NCI-H1048 (cell line): ENCODE measurements around the gene RASGRF1.

Source experiments
- DNase-seq: peaks from one replicate; lab custom pipeline; 2025; lab: John Stamatoyannopoulos, UW

Gene RASGRF1

DNA sequence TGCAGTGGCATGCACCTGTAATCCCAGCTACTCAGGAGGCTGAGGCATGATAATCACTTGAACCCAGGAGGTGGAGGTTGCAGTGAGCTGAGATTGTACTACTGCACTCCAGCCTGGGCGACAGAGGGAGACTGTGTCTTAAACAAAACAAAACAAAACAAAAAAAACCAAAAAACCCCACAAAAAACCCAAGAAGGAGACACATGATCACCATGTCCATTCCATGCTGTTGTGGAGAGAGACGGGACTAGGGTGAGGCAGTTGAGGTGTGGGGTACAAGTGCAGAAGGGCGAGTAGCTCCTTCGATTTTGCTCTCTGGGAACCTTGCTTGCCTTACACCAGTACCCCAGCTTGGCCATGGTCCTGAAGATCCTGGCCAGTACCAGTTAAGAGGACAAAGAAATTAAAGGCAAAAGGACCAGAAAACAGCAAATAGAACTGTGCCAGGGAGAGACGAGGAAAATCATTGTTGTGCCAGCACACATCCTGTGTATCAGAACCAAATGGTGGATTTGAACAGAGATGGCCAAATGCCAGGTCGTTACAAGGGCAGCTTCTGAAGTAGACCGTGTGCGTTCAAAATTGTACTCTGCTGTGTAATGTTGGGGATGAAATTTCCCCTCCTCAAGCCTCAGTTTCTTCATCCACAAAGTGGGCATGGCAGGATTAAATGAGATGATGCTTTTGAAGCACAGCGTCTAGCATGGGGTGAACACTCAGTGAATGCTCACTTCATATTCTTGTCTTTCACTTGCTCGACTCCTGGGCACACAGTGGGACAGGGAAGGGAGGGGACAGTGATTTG is 102.8 kb downstream of the RASGRF1 start:
- DNase-seq, result no peak

- DNase-seq, result no peak
These were observed 104.6 kb downstream of the RASGRF1 start for GRCh38 chr15:78985859-78986475.

DNA sequence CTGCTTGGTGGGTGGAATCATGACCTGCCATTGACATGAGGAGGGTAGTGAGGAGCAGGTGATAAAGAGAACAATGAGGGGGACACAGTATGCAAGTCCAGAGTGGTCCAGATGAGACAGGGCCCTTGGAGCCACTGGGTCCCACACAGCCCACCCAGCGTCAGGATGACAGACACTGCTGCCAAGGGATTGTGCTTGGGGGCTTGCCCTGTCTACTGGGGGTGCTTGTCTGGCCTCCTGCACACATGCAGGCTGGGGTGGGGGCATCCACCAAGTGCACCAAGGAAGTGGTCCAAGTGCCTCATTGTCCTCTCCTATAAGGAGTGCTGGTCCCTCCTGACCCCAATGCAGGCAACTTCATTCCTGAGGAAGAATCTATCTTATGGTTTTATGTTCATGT is 106.5 kb downstream of the RASGRF1 start:
- DNase-seq, result no peak

GRCh38 chr15:78983146-78983918 is 107.2 kb downstream of the RASGRF1 start:
- no peak for DNase-seq

DNA sequence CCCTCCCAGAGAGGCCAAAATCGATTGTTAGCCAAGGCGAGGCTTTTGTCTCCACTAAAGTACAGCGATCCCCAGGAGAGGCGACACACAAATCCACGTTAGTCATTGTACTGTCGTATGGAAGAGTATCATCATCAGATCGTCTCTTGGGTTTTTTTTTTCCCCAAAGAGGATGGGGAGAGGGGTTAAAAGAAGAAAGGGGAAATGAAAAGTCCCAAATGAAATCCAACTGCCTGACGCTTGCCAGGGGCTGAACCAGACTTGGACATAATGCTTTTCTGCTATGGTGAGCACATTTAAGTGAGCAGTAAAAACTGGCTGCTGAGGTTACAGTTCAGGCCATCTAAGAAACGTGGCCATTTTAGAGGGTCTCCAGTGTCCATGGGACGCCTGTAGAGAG is 107.8 kb downstream of the RASGRF1 start:
- DNase-seq, result no peak

DNA sequence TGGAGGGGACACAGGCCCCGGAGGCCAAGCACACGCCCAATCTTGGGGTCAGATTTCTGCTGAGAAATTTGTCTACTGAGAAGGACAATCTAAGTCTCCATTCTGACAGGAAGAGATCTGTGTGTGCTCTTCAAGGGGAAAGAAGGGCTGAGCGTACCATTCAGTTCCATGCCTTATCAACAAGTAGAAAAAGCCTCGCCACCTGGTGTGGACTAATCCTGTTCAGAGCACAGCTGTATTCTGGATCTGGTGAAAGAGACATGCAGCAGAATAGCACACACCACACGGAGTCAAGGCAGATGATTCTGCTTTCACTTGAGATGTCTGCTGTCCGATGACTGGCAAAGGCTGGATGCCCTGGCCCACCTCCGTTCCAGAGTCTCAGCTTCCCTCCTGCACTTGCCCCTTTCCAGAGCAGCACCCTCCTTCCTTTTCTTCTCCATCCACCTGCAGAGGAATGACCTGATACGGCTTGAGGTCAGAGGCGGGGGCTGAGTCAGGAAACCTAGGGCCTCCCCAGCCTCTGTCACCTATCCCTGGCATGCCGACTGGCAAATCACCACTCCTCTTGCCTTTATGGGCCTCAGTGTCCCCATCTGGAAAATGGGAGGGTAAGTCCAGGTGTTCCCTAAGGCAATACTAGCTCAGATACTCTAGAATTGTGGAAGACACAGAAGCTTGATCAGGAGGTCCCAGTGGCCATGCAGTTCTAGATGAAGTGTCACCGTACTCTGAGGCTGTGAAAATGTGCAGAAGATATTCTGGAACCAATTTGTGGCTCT is 108.9 kb downstream of the RASGRF1 start:
- DNase-seq, result no peak

GRCh38 chr15:78979456-78980320 is 110.9 kb downstream of the RASGRF1 start:
- DNase-seq, result no peak

DNA sequence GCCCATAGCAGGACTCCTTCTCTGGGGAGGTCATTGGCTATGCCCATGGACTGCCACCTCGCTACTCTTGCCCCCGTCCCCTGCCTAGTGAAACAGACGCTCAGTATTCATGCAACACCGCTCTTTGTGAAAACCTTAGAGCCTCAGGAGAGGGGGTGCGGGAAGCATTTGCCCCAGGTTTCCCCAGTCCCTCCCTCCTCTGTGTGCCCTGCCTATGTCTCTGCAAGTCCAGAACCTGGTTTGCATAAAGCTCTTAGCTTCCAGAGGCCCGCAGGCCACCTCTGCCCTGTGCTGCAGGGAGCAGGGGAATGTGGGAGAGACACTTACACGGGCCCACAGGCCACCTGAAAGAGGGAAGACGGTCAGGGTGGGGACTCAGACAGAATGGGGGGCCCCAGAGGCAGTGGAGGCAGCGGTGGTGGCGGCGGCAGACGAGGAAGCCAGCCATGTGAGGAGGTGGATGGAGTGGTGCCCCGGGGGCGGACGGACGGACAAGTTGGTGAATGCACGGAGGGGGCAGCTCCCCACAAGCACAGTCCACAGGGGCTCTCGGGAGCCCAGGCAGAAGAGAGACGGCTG is 111.9 kb downstream of the RASGRF1 start:
- DNase-seq, result no peak

DNA sequence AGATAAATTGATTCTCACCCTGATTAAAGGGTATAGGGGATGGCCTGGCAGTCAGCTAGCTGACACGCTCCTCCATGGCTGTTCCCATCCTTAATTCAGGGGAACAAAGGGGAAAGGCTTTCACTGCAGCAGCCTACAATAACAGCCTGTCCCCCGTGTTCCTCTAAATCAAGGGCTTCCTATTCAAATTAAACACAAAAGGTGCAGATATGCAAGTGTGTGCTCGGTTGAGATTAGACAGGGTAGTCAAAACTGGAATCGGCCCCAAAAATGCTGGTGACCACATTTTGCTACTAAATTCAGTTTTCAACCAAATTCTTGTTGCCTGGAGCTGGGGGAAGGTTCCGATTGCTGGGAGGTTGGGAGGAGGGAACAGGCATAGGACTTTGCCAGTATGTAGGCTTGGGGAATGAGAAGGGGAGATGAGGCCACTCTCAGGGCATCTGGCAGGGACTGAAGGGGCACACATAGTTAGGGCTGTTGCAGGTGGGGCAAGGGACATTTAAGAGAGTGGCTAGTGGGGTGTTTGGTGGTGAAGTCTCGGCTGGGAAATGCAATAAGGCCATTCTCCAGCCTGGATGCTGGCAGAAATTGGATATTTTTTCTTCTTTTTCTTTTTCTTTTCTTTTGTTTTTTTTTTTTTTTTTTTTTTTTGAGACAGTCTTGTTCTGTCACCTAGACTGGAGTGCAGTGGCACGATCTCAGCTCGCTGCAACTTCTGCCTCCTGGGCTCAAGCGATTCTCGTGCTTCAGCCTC is 112.8 kb downstream of the RASGRF1 start:
- DNase-seq, result no peak

- DNase-seq, result no peak
These were observed 113.4 kb downstream of the RASGRF1 start for GRCh38 chr15:78977091-78977571.

DNA sequence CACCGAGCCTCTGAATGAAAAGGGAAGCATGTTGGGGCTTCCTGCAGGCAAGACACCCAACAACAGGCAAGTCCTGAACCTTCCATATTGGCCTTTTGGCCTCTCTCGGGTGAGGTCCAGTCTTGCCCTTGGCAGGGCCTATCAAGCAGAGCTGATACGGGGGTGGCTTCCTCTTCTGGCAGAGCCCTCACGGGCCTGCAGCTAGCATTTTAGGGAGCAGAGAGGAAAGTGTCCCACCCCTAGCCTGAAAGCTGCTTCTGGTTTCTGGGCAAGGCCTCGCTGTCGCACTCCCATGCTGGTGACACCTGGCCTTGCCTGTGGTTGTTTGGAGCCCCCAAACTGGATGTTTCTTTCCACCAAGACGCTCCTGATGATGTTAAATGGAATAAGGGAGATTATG is 113.9 kb downstream of the RASGRF1 start:
- no peak for DNase-seq

DNA sequence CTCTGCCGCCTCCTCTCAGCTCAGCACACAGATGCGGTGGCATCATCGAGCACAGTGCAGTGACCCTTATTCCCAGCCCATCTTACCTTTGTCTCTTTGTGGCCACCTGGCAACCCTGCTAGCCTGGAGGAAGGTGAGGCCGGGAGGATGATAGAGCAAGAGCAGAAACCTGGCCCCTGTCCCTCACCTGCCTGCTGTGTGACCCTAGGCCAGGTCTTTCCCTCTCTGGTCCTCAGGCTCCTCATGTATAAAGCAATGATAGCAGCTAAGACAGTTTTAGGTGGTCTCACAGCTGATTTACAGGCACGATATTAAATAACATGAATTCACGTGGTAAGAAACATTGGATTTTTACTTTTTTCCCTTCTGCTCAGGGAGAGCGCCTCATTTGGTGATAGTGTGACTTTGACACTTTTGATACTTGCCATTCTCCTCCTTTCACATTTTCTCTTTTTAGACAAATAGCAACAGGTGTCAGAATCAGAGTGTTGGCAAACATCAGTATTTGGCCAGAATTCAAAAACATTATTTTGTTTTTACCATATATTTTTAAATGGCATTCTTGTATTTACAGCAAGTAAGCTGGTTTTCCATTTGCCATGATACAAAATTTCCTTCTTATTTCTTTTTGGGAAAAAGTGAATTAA is 116.2 kb downstream of the RASGRF1 start:
- no peak for DNase-seq

DNA sequence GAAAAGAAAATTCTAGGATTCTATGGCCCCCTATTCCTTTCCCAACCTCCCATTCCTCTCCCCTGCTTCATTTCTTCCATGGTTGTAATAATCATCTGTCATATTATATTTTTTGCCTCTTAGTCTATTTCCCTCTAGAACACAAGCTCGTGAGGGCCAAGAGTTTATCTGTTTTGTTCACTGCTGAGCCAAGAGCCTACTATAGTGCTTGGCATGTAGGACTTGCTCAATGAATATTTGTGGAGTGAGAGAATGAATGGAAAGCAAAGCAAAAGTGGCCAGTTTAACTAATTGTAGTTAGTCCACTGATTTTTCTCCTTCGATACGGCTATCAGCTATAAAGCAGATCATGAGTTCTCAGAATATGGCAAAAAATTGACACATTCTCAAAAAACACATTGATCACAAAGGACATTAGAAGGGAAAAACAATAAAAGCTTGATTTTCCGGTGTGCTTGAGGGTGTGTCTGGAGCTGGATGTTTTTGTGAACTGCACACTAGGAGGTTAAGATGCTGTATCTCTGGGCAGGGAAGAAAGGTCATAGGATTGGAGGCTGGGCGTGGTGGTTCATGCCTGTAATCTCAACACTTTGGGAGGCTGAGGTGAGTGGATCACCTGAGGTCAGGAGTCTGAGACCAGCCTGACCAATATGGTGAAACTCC is 120.8 kb downstream of the RASGRF1 start:
- DNase-seq, result no peak

DNA sequence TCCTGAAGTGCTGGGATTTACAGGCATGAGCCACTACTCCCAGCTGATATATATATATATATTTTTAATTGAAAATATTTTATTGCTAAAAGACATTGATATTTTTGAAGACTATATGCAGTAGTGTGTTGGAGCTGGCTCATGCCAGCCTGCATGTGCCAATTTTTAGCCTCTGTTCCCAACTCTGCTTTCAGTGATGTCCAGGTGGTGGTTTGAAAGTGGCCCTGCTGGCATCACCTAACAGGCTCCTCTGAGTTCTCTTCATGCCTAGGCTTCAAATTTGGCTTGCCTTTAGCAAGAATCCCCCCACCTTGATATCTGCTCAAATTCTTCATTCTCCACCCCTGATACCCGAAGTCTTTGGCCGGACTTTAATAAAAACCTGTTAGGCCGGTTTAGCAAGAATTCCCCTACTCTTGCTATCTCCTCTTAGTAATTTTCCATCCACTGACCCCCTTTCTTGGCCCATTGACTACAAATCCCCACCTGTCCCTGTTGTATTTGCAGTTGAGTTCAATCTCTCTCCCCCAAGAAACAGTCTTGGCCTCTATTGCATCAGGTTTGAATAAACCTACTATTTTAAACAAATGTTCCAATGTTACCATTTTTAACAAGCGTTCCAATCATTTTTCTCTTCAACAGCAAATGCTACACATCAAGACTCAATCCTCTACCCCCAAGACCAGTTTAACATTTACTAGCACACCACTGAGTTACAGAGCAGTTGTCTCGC is 121.9 kb downstream of the RASGRF1 start:
- DNase-seq, result no peak

- DNase-seq, result no peak
These were observed 122.5 kb downstream of the RASGRF1 start for GRCh38 chr15:78968114-78968513.

DNA sequence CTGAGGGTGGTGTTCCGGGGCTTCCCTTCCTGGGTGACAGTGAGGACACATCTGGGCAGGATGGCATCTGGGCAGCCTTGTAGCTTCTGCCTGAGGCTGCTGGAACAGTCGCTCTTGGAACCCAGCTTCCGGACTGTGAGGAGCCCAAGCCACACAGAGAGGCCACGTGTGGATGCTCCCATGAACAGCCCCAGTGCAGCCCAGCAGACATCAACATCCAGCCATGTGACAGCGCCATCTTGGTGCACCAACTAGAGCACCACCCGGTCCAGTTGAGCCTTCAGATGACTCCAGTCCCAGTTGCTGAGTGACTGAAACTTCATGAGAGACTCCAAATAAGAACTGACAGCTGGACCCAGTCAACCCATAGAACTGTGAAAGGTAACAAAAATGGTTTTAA is 130.3 kb downstream of the RASGRF1 start:
- DNase-seq, result no peak

DNA sequence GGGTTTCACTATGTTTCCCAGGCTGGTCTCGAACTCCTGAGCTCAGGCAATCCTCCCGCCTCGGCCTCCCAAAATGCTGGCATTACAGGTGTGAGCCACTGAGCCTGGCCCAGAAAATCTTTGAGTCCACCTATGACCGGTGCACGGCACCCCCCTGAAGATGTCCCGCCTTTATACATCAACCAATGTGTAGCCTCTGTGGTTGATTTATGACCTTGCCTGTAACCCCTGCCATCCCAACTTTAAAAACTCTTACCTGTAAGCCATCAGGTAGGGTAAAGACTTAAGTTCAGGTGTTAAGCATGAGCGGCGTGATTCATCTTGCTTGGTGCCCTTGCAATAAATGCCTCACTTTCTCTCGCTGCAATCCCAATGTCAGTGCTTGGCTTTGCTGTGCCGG is 131.2 kb downstream of the RASGRF1 start:
- no peak for DNase-seq

DNA sequence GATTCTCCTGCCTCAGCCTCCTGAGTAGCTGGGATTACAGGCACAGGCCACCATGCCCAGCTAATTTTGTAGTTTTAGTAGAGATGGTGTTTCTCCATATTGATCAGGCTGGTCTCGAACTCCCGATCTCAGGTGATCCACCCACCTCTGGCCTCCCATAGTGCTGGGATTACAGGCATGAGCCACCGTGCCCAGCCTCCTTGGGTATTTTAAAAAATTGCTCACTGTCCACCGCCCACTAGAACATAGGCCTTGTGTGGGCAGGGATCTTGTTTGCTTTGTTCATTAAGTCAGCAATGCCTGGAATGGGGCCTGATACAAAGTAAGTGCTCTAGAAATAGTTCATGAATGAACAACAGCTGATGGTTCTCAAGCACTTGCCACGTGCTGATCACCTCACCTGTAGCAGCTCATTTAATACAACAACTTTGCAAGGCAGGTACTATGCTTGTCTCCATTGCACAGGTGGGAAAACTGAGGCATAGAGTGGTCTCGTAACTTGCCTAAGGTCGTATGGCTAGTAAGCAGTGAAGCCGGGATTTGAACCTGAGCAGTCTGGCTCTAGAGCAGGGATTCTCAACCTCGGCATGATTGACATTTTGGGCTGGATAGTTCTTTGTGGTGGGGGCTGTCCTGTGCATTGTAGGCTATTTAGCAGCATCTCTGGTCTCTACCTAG is 133.0 kb downstream of the RASGRF1 start:
- no peak for DNase-seq
